ENCODE measurements around the gene FRMD1.

The FRMD1 gene

DNA sequence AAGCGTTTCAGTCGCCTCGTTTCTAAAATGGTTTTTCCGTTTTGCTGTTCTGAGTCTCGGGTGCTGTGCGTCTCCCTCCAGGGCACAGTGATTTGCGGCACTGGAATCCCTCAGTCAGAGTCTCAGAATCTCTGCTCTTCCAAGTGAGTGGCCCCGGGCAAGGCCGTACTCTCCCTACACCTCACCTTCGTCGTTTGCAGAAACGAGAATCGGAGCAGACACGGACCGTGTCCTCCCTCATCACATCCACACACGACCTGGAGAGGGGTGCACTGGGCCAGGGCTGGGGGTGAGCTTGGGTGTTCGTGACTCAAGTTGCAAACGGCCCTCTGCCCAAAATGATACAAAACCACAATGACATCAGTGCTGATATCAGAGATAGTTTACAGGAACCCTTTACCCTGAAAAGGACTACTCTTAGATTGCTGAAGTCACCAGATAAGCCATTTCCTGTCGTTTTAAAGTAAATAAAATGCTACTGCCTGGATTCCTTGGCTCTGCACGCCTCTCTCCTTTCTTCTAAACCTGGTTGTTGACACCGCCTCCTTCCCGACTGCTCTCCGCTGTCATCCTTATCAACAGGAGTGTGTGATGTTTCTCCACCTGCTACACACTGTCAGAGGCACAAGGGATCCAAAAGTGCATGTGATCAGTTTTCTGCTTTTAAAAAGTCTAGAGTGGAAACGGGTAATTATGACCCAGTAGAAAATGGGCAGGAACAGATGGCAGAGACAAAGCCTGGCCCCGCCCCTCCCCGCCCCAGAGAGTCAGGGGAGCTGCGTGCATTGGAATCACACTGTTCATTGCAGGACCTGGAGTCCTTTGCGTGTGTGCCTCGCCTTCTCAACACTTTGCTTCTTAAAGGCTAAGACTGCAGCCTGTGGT lies 43.1 kb downstream of the FRMD1 start:
- Histone ChIP-seq H3K36me3 (ENCODE audit: insufficient read depth, low read length) (no peaks in the 10 kb centered on the region), H3K9me3 (ENCODE audit: low read depth, low read length) (peaks cover 16% of the 10 kb centered on the region; the same call in 1 of the 2 replicates), H3K9ac (ENCODE audit: insufficient read length) (peak overlapping the region; percentile 80), H3K4me3 (peak overlapping the region; percentile 85), H3K27ac (peak overlapping the region; percentile 99)
- peak; percentile 62 for DNase-seq (ENCODE audit: low read depth, low spot score)
- TF ChIP-seq FOXP2 (optimal IDR thresholded peaks at IDR 0.05; ENCODE audit: control extremely low read depth, extremely low read length, insufficient read depth) (no peak), EZH2 (IDR thresholded peaks at IDR 0.05) (no peak), POLR2AphosphoS5 (IDR thresholded peaks at IDR 0.05; ENCODE audit: borderline replicate concordance, low read depth, low read length) (peak; percentile 47)

DNA sequence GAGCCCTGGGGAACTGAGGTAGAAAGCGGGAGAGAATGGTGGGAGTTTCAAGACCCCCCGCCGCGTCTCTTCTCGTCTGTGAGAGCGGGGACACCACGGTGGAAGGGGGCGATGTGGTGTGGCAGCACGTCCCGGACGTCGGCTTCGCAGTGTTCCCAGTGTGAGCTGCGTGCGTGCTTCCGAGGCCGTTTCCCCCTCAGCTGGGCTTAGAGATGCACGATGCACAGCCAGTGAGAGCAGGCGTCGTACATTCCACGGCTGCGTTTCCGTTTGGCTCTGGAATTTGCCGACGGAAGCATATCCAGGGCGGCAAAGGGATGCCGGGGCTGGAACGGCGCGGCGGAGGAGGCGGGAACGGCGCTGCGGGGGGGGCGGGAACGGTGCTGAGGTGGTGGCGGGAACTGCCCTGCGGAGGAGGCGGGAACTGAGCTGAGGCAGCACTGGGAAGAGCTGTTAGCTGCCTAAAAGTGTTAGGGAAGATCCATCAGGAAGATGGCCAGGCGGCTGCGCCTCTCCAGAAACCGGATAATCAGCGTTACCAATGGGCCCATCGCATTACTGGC lies 43.8 kb downstream of the FRMD1 start:
- Histone ChIP-seq H3K27ac (peak overlapping the region; percentile 99), H3K9me3 (ENCODE audit: low read depth, low read length) (peaks cover 13% of the 10 kb centered on the region; the same call in 1 of the 2 replicates), H3K36me3 (ENCODE audit: insufficient read depth, low read length) (no peaks in the 10 kb centered on the region), H3K9ac (ENCODE audit: insufficient read length) (peak overlapping the region; percentile 80), H3K4me3 (peak overlapping the region; percentile 85)
- peak; percentile 82 for DNase-seq (ENCODE audit: low read depth, low spot score)
- TF ChIP-seq FOXP2 (optimal IDR thresholded peaks at IDR 0.05; ENCODE audit: control extremely low read depth, extremely low read length, insufficient read depth), result no peak
- peak; percentile 57 for TF ChIP-seq POLR2AphosphoS5 (IDR thresholded peaks at IDR 0.05; ENCODE audit: borderline replicate concordance, low read depth, low read length)
- TF ChIP-seq EZH2 (IDR thresholded peaks at IDR 0.05), result no peak

DNA sequence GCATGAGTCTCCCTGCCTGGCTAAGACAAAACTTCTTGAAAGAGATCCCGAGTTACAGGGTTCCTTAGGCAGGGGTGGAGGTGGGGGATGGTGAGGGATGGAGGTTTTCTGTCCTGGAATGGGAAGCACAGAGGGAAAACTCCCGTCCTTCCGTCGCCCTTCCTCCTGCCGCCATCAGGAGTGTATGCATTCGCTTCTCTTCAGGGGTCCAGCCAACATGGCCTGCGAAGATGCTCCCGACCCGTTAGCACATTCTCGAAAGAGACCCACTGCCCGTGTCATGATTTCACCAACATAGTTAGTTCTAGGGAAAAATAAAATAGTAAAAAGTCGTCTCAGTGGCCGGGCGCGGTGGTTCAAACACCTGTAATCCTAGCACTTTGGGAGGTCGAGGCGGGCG lies 44.5 kb downstream of the FRMD1 start:
- no peak for TF ChIP-seq POLR2AphosphoS5 (IDR thresholded peaks at IDR 0.05; ENCODE audit: borderline replicate concordance, low read depth, low read length)
- no peak for TF ChIP-seq EZH2 (IDR thresholded peaks at IDR 0.05)
- TF ChIP-seq FOXP2 (optimal IDR thresholded peaks at IDR 0.05; ENCODE audit: control extremely low read depth, extremely low read length, insufficient read depth), result no peak
- Histone ChIP-seq H3K9ac (ENCODE audit: insufficient read length) (peak overlapping the region; percentile 48), H3K27ac (peak overlapping the region; percentile 99), H3K9me3 (ENCODE audit: low read depth, low read length) (peaks cover 9% of the 10 kb centered on the region; the same call in 1 of the 2 replicates), H3K36me3 (ENCODE audit: insufficient read depth, low read length) (no peaks in the 10 kb centered on the region), H3K4me3 (peak overlapping the region; percentile 64)
- DNase-seq (ENCODE audit: low read depth, low spot score), result no peak

DNA sequence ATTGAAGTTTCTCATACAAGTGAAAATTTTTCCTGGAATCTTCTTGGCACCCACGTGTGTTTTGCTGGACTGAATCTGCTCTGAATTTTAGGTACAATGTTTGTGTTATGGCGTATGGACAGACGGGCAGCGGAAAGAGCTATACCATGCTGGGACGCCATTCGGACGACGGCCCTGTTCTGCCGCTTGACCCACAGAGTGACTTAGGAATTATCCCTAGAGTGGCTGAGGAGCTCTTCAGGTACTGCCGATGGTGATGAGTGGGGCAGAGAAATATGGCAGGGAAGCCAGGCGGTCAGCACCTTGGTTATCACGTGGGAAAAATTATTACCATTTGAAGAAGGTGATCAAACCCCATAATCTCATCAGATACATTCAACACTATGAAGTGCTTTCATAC lies 45.2 kb downstream of the FRMD1 start:
- H3K27ac ChIP-seq, result 0 out of 2 replicates have a peak overlapping the region, but pooled peaks have one; percentile 99
- no peak for DNase-seq (ENCODE audit: low read depth, low spot score)

DNA sequence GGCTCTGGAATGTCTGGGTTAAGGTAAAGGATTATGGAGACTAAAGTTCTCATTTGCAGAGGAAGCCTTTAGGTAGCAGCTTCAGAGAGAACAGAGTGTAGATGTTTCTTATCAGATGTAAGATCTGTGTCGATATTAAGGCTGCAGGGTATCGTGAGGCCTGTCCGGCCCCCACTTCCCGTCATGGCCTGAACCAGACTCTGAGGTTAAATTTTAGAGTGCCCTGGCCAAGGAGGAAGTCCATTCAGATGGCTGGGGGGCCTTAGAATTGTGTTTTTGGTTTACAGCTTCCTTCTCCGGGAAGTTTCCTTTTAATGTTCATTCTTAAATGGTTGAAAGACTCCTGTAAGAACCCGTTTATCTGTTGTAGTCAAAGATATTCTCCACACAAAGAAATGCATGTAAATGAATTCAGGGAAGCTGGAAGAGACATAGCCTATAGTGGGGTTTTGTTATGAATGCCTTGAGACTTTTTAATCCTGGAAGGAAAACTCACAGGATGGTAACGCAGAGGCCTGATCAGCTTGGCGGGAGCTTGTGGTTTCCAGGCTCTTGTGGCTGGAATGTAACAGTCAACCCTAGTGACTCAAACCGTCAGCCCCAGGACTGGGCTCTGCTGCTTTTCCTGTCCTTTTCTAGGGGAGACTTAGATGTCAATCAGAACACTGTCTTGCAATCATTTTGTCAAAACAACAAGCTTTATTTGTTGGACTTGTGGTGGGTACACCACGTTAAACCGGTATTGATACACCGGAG lies 46.8 kb downstream of the FRMD1 start:
- peak overlapping the region; percentile 47 for H3K4me3 ChIP-seq
- no peaks in the 10 kb centered on the region for H3K36me3 ChIP-seq (ENCODE audit: insufficient read depth, low read length)
- peak overlapping the region; percentile 69 for H3K9ac ChIP-seq (ENCODE audit: insufficient read length)
- DNase-seq (ENCODE audit: low read depth, low spot score), result no peak
- H3K9me3 ChIP-seq (ENCODE audit: low read depth, low read length), result no peaks in the 10 kb centered on the region
- TF ChIP-seq FOXP2 (optimal IDR thresholded peaks at IDR 0.05; ENCODE audit: control extremely low read depth, extremely low read length, insufficient read depth), result no peak
- no peak for TF ChIP-seq POLR2AphosphoS5 (IDR thresholded peaks at IDR 0.05; ENCODE audit: borderline replicate concordance, low read depth, low read length)
- no peak for TF ChIP-seq EZH2 (IDR thresholded peaks at IDR 0.05)
- peak overlapping the region; percentile 99 for H3K27ac ChIP-seq

More for the DNA sequence above, 45.2 kb downstream of the FRMD1 start:
- Histone ChIP-seq H3K9me3 (ENCODE audit: low read depth, low read length) (peaks cover 6% of the 10 kb centered on the region; the same call in 1 of the 2 replicates), H3K36me3 (ENCODE audit: insufficient read depth, low read length) (no peaks in the 10 kb centered on the region), H3K4me3 (no peak overlapping the region), H3K9ac (ENCODE audit: insufficient read length) (no peak overlapping the region)
- TF ChIP-seq POLR2AphosphoS5 (IDR thresholded peaks at IDR 0.05; ENCODE audit: borderline replicate concordance, low read depth, low read length) (no peak), EZH2 (IDR thresholded peaks at IDR 0.05) (no peak)

DNA sequence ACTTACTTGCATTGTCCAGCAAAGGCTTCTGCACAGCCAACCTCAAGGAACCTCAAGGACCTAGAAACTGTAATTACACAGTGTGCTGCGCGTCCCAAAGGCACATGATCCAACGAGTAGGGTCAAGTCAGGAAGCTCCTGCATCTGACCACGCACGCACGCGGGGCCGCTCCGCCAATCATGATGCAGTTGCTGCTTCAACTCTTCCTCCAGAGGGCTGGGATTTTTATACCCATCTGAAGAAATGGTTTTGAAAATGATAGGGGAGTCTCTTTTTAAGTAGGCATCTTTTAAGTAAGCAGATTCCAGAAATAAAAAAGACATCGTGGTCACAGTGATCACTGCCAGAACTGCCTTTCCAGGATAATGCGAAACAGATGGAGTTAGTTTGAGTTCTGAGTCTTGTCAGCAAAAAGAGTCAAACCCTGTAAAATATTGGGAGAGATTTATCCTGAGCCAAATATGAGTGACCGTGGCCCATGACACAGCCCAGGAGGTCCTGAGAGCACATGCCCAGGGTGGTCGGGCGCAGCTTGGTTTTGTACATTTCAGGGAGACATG lies 47.5 kb downstream of the FRMD1 start:
- peak overlapping the region; percentile 47 for H3K4me3 ChIP-seq
- peak overlapping the region; percentile 99 for H3K27ac ChIP-seq
- DNase-seq (ENCODE audit: low read depth, low spot score), result no peak
- peak; percentile 29; the same call in 1 of the 2 replicates for TF ChIP-seq POLR2AphosphoS5 (IDR thresholded peaks at IDR 0.05; ENCODE audit: borderline replicate concordance, low read depth, low read length)
- TF ChIP-seq EZH2 (IDR thresholded peaks at IDR 0.05), result no peak
- no peak for TF ChIP-seq FOXP2 (optimal IDR thresholded peaks at IDR 0.05; ENCODE audit: control extremely low read depth, extremely low read length, insufficient read depth)
- H3K36me3 ChIP-seq (ENCODE audit: insufficient read depth, low read length), result no peaks in the 10 kb centered on the region
- peak overlapping the region; percentile 69 for H3K9ac ChIP-seq (ENCODE audit: insufficient read length)
- no peaks in the 10 kb centered on the region for H3K9me3 ChIP-seq (ENCODE audit: low read depth, low read length)

DNA sequence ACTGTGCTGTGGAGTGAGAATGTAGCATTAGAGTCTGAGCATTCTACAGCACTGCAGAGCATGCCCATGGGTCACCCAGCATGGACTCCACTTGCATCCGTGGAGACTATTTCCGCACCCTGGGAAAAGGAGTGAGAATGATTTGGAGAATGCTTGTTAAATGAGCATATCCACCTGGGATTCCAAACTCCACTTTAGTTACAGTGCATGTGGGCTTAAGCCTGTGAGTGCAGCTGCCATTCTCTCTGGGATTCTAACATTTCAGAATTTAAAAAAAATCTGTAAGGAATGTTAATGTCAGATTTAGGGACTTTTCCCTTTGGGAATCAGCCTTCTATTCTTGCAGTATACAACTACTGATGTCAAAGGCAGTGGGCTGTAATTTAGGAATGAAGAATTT lies 48.1 kb downstream of the FRMD1 start:
- DNase-seq (ENCODE audit: low read depth, low spot score), result no peak
- Histone ChIP-seq H3K36me3 (ENCODE audit: insufficient read depth, low read length) (no peaks in the 10 kb centered on the region), H3K9ac (ENCODE audit: insufficient read length) (peak overlapping the region; percentile 69), H3K27ac (peak overlapping the region; percentile 99), H3K4me3 (peak overlapping the region; percentile 47), H3K9me3 (ENCODE audit: low read depth, low read length) (no peaks in the 10 kb centered on the region)
- TF ChIP-seq POLR2AphosphoS5 (IDR thresholded peaks at IDR 0.05; ENCODE audit: borderline replicate concordance, low read depth, low read length) (no peak), FOXP2 (optimal IDR thresholded peaks at IDR 0.05; ENCODE audit: control extremely low read depth, extremely low read length, insufficient read depth) (no peak), EZH2 (IDR thresholded peaks at IDR 0.05) (no peak)
